GM19025 (cell line): ENCODE measurements around the gene TMEM266.

Source experiments
- ATAC-seq: cut with Tn5 transposase; IDR thresholded peaks from one replicate; pipeline ENCODE4 v1.9.1; 2021; ENCODE audit warnings: mild to moderate bottlenecking, low read depth, moderate library complexity; ENCODE audit not compliant: unreplicated experiment

Gene TMEM266

DNA sequence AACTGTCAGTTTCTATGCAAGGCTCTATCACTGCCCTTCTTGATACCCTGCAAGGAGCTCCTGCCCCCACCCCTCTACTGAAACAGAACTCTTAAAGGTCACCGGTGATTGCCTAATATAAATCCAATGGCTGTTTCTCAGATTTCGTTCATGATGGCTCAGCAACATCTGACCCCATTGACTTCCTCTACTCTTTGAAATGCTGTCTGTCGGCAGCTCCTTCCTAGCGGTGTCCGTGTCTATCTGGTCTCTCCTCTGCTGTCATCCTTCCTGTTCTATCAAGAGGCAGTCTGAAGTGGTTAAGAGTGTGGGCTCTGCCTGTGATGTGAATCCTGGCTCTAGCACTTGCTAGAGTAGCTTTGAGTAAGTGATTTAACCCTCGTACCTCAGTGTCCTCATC lies 5.5 kb downstream of the TMEM266 start:
- ATAC-seq: no peak

DNA sequence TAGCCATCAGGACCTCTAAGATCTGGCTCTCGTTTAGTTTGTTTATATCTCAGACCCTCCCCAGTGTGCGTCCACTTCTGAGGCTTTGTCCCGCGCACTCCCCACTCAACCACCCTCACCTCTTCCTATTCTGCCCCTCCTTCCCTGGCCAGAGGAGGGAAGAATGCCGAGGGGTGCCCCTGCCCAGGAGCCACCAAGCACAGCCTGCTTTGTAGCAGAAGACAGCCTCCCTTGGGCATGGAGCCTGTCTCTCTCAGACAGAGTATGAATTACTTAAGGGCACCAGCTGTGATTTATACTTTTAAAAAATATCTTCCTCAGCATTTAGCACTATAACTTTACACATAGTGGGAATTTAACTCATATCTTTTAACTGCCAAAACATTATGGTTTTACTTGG lies 6.0 kb downstream of the TMEM266 start:
- ATAC-seq: no peak

GRCh38 chr15:76070192-76070591 lies 10.4 kb downstream of the TMEM266 start:
- no peak for ATAC-seq

- ATAC-seq: no peak
Observed at GRCh38 chr15:76070921-76071635, 11.3 kb downstream of the TMEM266 start.

- no peak for ATAC-seq
Observed at GRCh38 chr15:76071806-76072205, 12.0 kb downstream of the TMEM266 start.

DNA sequence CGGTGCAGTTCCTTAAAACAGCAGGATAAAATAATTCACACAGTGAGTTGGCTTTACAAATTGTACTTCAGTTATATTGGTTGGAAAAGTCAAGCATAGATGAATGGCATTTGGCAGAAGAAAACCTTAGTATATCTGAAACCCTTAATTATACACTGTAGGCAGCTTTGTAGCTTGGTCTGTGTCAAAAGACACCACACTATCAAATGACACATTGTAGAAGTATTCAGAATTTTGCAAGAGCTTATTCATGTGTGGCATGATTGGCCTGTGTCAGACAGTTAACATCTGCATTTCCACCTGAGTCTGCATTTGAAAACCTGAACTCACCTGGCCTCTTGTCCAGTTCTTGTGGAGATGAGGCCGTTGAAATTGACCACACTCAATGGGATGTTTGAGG lies 13.8 kb downstream of the TMEM266 start:
- no peak for ATAC-seq

GRCh38 chr15:76075046-76075445 lies 15.3 kb downstream of the TMEM266 start:
- no peak for ATAC-seq

DNA sequence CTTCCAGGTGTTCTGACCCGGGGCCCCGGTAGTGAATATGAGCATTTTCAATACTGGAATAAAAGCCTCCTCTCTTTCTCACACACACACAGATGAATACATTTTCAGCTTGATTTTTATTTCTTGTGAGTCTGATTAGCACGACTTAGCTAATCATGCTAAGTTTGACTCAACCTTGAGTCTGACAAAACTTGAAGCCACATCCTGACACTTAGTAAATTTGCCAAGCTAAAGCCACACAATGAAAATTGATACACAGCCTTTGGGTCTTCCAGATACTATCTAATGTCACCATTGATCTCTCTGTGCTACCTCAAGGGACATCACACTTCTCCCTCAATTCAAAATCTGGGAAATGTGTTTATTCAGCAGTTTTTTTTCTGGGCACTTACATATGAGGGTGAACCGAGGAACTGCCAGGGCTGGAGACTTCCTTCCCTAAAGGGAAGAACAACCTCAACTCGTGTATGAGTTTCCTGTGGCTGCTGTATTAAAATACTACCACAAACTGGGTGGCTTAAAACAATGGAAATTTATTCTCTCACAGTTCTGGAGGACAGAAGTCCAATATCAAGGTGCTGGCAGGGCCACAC lies 18.6 kb downstream of the TMEM266 start:
- ATAC-seq: no peak

DNA sequence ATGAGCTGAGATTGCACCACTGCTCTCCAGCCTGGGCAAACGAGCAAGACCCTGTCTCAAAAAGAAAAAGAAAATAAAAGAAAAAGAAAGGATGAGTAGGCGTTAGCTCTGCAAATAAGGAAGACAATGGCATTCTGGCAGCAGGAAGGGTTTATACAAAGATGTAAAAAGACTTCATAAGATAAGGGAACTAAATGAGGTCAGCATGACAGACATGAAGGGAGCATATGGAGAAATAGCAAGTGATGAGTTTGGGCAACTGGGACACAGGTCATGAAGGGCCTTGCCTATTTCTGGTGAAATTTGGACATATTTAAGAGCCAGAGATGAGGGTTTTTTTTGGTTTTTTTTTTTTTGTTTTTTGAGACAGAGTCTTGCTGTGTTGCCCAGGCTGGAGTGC lies 24.5 kb downstream of the TMEM266 start:
- ATAC-seq: no peak

DNA sequence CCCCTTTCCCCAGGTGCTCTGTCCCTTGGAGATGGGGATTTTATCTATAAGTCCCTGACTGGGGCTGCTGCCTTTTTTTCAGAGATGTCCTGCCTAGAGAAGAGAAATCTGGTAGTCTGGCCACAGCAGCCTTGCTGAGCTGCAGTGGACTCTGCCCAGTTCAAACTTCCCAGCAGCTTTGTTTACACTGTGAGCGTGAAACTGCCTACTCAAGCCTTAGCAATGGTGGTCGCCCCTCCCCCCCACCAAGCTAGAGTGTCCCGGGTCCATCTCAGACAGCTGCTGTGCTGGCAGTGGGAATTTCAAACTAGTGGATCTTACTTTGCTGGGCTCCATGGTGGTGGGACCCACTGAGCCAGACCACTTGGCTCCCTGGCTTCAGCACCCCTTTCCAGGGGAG lies 38.9 kb downstream of the TMEM266 start:
- ATAC-seq: no peak

DNA sequence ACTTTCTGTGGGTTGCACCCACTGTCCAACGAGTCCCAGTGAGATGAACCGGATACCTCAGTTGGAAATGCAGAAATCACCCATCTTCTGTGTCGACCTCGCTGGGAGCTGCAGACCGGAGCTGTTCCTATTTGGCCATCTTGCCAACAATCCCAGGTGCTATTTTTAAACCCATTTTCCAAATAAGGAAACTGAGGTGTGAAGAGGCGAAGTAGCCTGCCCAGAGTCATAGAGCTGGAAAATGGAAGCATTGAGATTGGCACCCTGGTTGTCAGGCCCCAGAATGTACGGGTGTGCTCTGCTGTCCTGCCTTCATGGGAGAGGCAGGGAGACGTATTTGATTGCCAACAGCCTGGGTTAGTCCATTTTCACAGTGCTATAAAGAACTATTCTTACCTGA lies 39.6 kb downstream of the TMEM266 start:
- ATAC-seq: no peak

DNA sequence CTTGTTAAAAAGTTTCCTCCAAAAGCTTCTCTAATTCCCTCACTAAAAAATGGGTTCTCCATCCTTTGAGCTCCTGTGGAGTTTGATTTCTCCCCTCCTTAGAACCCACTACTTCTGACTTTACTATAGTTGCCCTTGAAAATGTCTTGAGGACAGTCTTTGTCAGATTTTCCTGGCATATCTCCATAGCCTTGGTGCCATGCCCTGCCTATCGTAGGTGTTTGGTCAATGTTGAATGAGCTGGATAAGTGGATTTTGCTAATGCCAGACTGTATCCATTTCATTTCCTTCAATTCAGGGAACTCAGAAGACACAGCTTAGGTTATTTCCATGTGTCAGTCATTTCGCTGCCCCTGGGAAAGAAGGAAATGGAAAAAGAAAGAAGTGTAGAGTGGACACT lies 40.6 kb downstream of the TMEM266 start:
- ATAC-seq: no peak

DNA sequence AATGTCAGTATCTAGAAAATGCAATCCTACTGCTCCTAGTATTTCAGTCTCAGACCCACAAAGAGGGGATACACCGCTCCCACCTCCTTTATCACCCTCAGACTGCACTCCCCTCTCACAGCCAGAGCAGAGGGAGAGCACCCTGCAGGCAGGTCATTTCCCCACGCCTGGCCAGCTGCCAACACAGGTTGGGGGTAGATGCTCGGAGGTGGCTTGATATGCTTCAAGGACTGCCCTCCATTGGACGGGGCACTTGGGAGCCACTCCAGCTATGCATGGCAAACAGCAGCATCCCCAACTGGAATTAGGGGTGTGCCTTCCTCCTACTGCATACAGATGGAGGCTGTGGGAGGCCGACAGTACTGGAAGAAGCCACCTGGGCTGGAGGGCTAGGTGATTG lies 41.9 kb downstream of the TMEM266 start:
- ATAC-seq: no peak

DNA sequence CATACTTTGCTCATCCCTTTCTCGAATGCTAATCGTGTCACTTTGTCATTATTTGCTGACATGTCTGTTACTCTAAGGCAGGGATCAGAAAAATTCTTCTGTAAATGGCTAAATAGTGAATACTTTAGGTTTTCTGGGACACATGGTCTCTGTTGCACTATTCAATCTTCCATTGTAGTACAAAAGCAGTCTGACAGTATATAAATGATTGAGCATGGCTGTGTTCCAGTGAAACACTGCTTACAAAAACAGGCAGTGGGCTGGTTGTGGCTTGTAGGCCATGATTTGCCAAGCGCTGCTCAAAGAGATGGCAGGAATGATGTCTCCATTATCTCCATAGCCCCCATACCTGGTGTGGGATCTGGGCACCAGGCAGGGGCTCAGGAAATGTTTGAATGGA lies 45.6 kb downstream of the TMEM266 start:
- ATAC-seq: no peak

GRCh38 chr15:76105911-76106310 lies 46.1 kb downstream of the TMEM266 start:
- ATAC-seq: no peak

GRCh38 chr15:76107169-76107568 lies 47.4 kb downstream of the TMEM266 start:
- no peak for ATAC-seq

GRCh38 chr15:76108021-76108723 lies 48.4 kb downstream of the TMEM266 start:
- ATAC-seq: no peak

DNA sequence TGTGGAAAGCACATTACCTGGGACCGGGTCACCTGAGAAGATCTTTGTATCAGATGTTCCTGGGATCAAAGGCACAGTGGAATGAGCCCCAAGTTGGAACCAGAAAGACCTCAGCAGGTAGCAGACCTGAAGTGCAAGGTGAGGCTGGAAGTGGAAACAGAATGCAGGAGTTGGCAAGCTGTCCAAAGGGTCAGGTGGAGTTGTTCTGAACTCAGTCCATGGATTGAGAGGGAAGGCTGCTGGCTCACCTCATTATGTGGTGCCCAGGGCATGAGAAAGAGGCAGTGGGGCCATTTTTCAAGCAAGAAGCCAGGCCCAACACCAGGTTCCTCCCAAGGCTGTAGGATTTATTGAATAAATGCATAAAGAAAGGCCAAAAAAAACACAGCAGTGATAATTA lies 49.3 kb downstream of the TMEM266 start:
- ATAC-seq: no peak

GRCh38 chr15:76114561-76114960 lies 54.8 kb downstream of the TMEM266 start:
- ATAC-seq: no peak

DNA sequence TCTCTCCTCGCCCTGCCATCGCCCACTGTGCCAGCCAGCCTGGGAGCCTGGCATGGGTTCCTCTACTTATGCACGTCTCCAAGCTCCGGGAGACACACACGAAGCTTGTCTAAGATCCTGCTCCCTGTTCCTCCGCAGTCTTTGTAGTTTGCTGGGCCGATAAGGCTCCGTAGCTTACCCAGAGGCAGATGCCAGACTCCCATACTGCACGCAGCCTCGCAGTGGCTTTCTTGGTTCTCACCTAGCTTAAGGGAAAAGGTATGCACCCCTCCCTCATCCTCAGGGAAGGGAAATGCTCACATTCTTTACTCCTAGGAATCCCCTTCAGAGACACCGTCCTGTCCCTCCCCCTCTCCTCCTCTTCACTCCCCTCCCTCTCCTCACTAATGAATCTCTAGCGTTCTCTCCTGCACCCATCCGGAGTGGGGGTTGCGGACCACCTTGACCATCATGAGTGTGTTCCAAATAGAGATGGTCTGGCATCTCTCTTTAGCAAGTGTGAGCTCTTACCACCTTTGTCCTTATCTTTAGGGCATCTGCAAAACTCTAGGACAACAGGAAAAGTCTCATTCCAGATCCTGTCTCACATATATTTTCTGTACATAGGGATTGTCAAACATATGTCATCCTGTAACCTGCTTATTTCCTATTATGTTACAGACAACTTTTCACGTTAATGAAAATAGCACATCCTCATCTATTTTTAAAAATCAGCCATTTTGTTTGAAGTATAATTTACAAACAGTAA lies 56.5 kb downstream of the TMEM266 start:
- ATAC-seq: no peak

GRCh38 chr15:76117181-76117580 lies 57.4 kb downstream of the TMEM266 start:
- ATAC-seq: no peak
